Mammary epithelial cell (primary cell): ENCODE results near the gene SYTL3.

ENCODE experiments used
- EZH2 ChIP-seq: IDR thresholded peaks from 2 replicates; pipeline ENCODE4 v1.6.1; 2012; ENCODE audit warnings: low read length, inconsistent platforms, borderline replicate concordance
- TF ChIP-seq, protein P1 (sequence below), 2 donors: IDR thresholded peaks in 1 of 2; conservative IDR thresholded peaks in 1 of 2; 2 replicates each; pipeline ENCODE4 v1.5.1; 2011 to 2012; ENCODE audit warnings: inconsistent platforms in 2 of 2, low read length in 2 of 2, mild to moderate bottlenecking in 2 of 2, control low read depth in 1 of 2, low read depth in 1 of 2; ENCODE audit not compliant: insufficient read depth in 1 of 2; ENCODE audit errors: extremely low read depth in 1 of 2

DNA sequence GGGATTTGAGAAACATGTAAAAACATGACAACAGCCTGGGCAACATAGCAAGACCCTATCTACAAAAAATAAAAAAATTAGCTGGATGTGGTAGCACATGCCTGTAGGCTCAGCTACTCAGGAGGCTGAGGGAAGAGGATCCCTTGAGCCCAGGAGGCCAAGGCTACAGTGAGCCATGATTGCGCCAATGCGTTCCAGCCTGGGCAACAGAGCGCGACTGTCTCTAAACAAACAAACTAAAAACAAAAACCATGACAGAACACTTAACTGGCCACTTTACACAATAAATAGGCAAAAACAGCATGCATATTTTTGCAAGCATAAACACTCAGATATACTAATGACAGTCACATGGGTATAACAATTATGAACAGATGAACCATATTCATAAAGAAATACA is 60.0 kb downstream of the SYTL3 start:
- TF ChIP-seq, protein P1, sequence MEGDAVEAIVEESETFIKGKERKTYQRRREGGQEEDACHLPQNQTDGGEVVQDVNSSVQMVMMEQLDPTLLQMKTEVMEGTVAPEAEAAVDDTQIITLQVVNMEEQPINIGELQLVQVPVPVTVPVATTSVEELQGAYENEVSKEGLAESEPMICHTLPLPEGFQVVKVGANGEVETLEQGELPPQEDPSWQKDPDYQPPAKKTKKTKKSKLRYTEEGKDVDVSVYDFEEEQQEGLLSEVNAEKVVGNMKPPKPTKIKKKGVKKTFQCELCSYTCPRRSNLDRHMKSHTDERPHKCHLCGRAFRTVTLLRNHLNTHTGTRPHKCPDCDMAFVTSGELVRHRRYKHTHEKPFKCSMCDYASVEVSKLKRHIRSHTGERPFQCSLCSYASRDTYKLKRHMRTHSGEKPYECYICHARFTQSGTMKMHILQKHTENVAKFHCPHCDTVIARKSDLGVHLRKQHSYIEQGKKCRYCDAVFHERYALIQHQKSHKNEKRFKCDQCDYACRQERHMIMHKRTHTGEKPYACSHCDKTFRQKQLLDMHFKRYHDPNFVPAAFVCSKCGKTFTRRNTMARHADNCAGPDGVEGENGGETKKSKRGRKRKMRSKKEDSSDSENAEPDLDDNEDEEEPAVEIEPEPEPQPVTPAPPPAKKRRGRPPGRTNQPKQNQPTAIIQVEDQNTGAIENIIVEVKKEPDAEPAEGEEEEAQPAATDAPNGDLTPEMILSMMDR (conservative IDR thresholded peaks at IDR 0.05 in 1 of 2, IDR thresholded peaks at IDR 0.05 in 1 of 2; ENCODE audit: extremely low read depth in 1 of 2, insufficient read depth in 1 of 2, low read depth in 1 of 2, low read length in 2 of 2): no peak
- no peak for TF ChIP-seq EZH2
